ENCODE measurements around the gene OBP2B. TPM values are rescaled to one million over a fixed set of nuclear protein-coding genes. Genes with fewer than 3 reads are reported as not detected.
A peak's percentile ranks its signal among the peaks of the same experiment; 100 is the strongest.

OBP2B gene
- total RNA-seq, 1 donor from 2014 or later: not detected

GRCh38 chr9:133167769-133168168 lies 41.3 kb downstream of the OBP2B start:
- TF ChIP-seq, protein P1, sequence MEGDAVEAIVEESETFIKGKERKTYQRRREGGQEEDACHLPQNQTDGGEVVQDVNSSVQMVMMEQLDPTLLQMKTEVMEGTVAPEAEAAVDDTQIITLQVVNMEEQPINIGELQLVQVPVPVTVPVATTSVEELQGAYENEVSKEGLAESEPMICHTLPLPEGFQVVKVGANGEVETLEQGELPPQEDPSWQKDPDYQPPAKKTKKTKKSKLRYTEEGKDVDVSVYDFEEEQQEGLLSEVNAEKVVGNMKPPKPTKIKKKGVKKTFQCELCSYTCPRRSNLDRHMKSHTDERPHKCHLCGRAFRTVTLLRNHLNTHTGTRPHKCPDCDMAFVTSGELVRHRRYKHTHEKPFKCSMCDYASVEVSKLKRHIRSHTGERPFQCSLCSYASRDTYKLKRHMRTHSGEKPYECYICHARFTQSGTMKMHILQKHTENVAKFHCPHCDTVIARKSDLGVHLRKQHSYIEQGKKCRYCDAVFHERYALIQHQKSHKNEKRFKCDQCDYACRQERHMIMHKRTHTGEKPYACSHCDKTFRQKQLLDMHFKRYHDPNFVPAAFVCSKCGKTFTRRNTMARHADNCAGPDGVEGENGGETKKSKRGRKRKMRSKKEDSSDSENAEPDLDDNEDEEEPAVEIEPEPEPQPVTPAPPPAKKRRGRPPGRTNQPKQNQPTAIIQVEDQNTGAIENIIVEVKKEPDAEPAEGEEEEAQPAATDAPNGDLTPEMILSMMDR (IDR thresholded peaks at IDR 0.05): no peak
- no peak for ATAC-seq
- intact Hi-C loops (cut with DNase I): no loop called here

GRCh38 chr9:133167096-133167730 lies 41.8 kb downstream of the OBP2B start:
- Histone ChIP-seq H3K27ac (no peak overlapping the region), H3K4me3 (no peak overlapping the region), H3K36me3 (no peaks in the 10 kb centered on the region), H3K4me1 (peaks cover 9% of the 10 kb centered on the region), H3K27me3 (no peaks in the 10 kb centered on the region), H3K9me3 (no peaks in the 10 kb centered on the region)
- TF ChIP-seq, protein P1 (IDR thresholded peaks at IDR 0.05): no peak
- no peak for ATAC-seq
- peak; percentile 46 for DNase-seq
- intact Hi-C loops (cut with DNase I): no loop called here

More at GRCh38 chr9:133167769-133168168, 41.3 kb downstream of the OBP2B start:
- H3K4me1 ChIP-seq: peaks cover 9% of the 10 kb centered on the region
- H3K27me3 ChIP-seq: no peaks in the 10 kb centered on the region
- no peak overlapping the region for H3K4me3 ChIP-seq
- H3K27ac ChIP-seq: no peak overlapping the region
- H3K9me3 ChIP-seq: no peaks in the 10 kb centered on the region
- DNase-seq: peak; percentile 22
- no peaks in the 10 kb centered on the region for H3K36me3 ChIP-seq

GRCh38 chr9:133166392-133166791 lies 42.7 kb downstream of the OBP2B start:
- H3K9me3 ChIP-seq: no peaks in the 10 kb centered on the region
- no peak overlapping the region for H3K27ac ChIP-seq
- H3K27me3 ChIP-seq: no peaks in the 10 kb centered on the region
- H3K4me1 ChIP-seq: peaks cover 9% of the 10 kb centered on the region
- peak; percentile 59 for DNase-seq
- ATAC-seq: no peak
- intact Hi-C loops (cut with DNase I): no loop called here
- no peak overlapping the region for H3K4me3 ChIP-seq
- TF ChIP-seq, protein P1 (IDR thresholded peaks at IDR 0.05): no peak
- H3K36me3 ChIP-seq: no peaks in the 10 kb centered on the region

DNA sequence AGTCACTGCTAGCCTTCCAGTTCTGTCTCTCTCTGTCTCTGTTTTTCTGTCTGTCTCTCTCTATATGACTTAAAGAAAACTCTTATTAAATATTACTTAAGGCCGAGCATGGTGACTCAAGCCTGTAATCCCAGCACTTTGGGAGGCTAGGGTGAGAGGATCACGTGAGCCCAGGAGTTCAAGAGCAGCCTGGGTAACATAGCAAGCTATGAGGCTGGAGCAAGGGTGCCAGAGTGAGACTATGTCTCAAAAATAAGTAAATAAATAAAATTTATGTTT lies 43.7 kb downstream of the OBP2B start:
- peaks cover 11% of the 10 kb centered on the region for H3K4me1 ChIP-seq
- H3K36me3 ChIP-seq: no peaks in the 10 kb centered on the region
- DNase-seq (no peak), ATAC-seq (no peak)
- intact Hi-C loops (cut with DNase I): no loop called here
- TF ChIP-seq, protein P1 (IDR thresholded peaks at IDR 0.05): no peak
- no peaks in the 10 kb centered on the region for H3K27me3 ChIP-seq
- no peak overlapping the region for H3K27ac ChIP-seq
- no peaks in the 10 kb centered on the region for H3K9me3 ChIP-seq
- H3K4me3 ChIP-seq: no peak overlapping the region

GRCh38 chr9:133164191-133164590 lies 44.9 kb downstream of the OBP2B start:
- H3K4me3 ChIP-seq: peak overlapping the region; percentile 71
- H3K9me3 ChIP-seq: no peaks in the 10 kb centered on the region
- no peaks in the 10 kb centered on the region for H3K27me3 ChIP-seq
- DNase-seq (no peak), ATAC-seq (no peak)
- TF ChIP-seq, protein P1 (IDR thresholded peaks at IDR 0.05): no peak
- no peaks in the 10 kb centered on the region for H3K36me3 ChIP-seq
- peak overlapping the region; percentile 74 for H3K27ac ChIP-seq
- intact Hi-C loops (cut with DNase I): no loop called here
- peaks cover 14% of the 10 kb centered on the region for H3K4me1 ChIP-seq

Measured in upper lobe of right lung (tissue), 1 donor.